HEK293T (cell line): ENCODE measurements around the gene SMNDC1.
"Not testable (repeated sequence)": the region's sequence is repeated elsewhere in the genome, so short reads cannot be mapped to it uniquely, and the experiment has no call there.

ENCODE experiments used
- CTCF ChIA-PET: fragments of 350-600 bp; formaldehyde crosslinking; extraction: SDS; loops from one replicate; lab custom pipeline; 2021; ENCODE audit warnings: antibody characterized with exemption, inconsistent platforms; lab: Yijun Ruan, JAX
- POLR2A ChIA-PET: fragments of 350-600 bp; formaldehyde crosslinking; extraction: SDS; loops from one replicate; lab custom pipeline; 2020; ENCODE audit warnings: antibody characterized with exemption, inconsistent platforms; lab: Yijun Ruan, JAX
- DNase-seq: peaks from one replicate; pipeline ENCODE4 v3.0.0; 2012; ENCODE audit warnings: mixed read lengths; ENCODE audit errors: extremely low spot score
- ARNT ChIP-seq: fragments of 450-650 bp; IDR thresholded peaks from 2 replicates; pipeline ENCODE4 v1.6.1; 2017; ENCODE audit warnings: mild to moderate bottlenecking
- BHLHE40 ChIP-seq: fragments of 450-650 bp; IDR thresholded peaks from 2 replicates; pipeline ENCODE4 v1.6.1; 2016; ENCODE audit warnings: mild to moderate bottlenecking, moderate library complexity, borderline replicate concordance
- CTBP1 ChIP-seq: fragments of 450-650 bp; IDR thresholded peaks from 2 replicates; pipeline ENCODE4 v1.6.1; 2016; ENCODE audit warnings: borderline replicate concordance
- ELF4 ChIP-seq: fragments of 450-650 bp; IDR thresholded peaks from 2 replicates; pipeline ENCODE4 v1.6.1; 2017; ENCODE audit warnings: antibody characterized with exemption
- FOXA1 ChIP-seq: fragments of 450-650 bp; IDR thresholded peaks from 2 replicates; pipeline ENCODE4 v1.6.1; 2016; ENCODE audit warnings: mild to moderate bottlenecking
- FOXK2 ChIP-seq: fragments of 450-650 bp; IDR thresholded peaks from 2 replicates; pipeline ENCODE4 v1.6.1; 2016; ENCODE audit warnings: mild to moderate bottlenecking
- FOXM1 ChIP-seq: fragments of 450-650 bp; IDR thresholded peaks from 2 replicates; pipeline ENCODE4 v1.6.1; 2017; ENCODE audit warnings: mild to moderate bottlenecking, borderline replicate concordance
- HDGF ChIP-seq: fragments of 450-650 bp; IDR thresholded peaks from 2 replicates; pipeline ENCODE4 v1.6.1; 2017; ENCODE audit warnings: antibody characterized with exemption, borderline replicate concordance
- L3MBTL2 ChIP-seq: fragments of 450-650 bp; conservative IDR thresholded peaks from 2 replicates; pipeline ENCODE4 v1.6.1; 2016; ENCODE audit warnings: mild to moderate bottlenecking
- LEF1 ChIP-seq: fragments of 450-650 bp; IDR thresholded peaks from 2 replicates; pipeline ENCODE4 v1.6.1; 2017; ENCODE audit warnings: mild to moderate bottlenecking, borderline replicate concordance
- NFRKB ChIP-seq: fragments of 450-650 bp; IDR thresholded peaks from 2 replicates; pipeline ENCODE4 v1.6.1; 2016; ENCODE audit warnings: mild to moderate bottlenecking, moderate library complexity
- SP1 ChIP-seq: fragments of 450-650 bp; IDR thresholded peaks from 2 replicates; pipeline ENCODE4 v1.6.1; 2017
- SUZ12 ChIP-seq: fragments of 450-650 bp; IDR thresholded peaks from 2 replicates; pipeline ENCODE4 v1.6.1; 2016; ENCODE audit warnings: mild to moderate bottlenecking
- TARDBP ChIP-seq: fragments of 450-650 bp; IDR thresholded peaks from 2 replicates; pipeline ENCODE4 v1.6.1; 2016
- ZNF384 ChIP-seq: fragments of 450-650 bp; IDR thresholded peaks from 2 replicates; pipeline ENCODE4 v1.6.1; 2016
- TF ChIP-seq, protein P1 (sequence below): fragments of 450-650 bp; IDR thresholded peaks from 2 replicates; pipeline ENCODE4 v1.6.1; 2016

SMNDC1 gene

DNA sequence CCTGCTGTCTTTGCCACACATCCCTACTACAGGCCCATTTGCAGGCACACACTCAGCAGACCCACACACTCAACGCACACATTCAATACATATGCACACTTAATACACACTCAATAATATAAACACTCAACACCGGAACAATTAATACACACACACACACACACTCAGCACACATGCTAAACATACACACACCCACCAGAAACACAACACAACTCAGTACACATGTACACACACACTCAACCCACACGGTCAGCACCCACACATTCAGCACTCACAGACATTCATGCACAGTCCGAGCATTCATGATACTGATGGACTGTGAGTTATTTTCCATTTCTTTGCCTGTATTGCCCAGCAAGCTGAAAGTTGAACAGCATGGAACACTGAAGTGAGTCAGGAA lies 35.4 kb upstream of the SMNDC1 start:
- no peak for DNase-seq
- CTCF ChIA-PET, result no interaction called here
- POLR2A ChIA-PET, result no interaction called here
- TF ChIP-seq FOXA1 (no peak), BHLHE40 (no peak), LEF1 (no peak)

DNA sequence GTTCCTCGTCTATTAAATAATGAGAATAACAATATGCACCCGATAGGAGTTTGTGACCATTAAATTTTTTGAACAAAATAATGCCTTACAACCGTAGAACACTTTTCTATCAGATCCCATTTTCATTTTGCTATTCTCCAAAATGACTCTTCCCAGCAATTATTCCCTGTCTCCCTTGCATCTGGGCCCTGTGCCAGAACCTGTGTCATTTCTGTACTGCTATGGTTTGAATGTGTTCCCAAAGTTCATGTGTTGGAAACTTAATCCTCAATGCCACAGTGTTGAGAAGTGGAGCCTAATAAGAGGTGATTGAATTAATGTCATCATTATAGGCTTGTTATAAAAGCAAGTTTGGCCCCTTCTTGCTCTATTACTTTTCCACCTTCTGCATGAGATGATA lies 33.2 kb upstream of the SMNDC1 start:
- POLR2A ChIA-PET, result no interaction called here
- CTCF ChIA-PET, result interaction anchor here (1.3 kb wide), 1 partner anchor 16 kb away, joined by 5 read pairs; no protein-coding TSS in a partner anchor
- no peak for DNase-seq
- TF ChIP-seq ZNF384 (no peak), FOXK2 (no peak), HDGF (no peak), BHLHE40 (no peak), SP1 (no peak), L3MBTL2 (no peak), FOXA1 (no peak), ELF4 (no peak), FOXM1 (no peak), CTBP1 (no peak)
- TF ChIP-seq, protein P1, sequence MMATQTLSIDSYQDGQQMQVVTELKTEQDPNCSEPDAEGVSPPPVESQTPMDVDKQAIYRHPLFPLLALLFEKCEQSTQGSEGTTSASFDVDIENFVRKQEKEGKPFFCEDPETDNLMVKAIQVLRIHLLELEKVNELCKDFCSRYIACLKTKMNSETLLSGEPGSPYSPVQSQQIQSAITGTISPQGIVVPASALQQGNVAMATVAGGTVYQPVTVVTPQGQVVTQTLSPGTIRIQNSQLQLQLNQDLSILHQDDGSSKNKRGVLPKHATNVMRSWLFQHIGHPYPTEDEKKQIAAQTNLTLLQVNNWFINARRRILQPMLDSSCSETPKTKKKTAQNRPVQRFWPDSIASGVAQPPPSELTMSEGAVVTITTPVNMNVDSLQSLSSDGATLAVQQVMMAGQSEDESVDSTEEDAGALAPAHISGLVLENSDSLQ, result no peak

DNA sequence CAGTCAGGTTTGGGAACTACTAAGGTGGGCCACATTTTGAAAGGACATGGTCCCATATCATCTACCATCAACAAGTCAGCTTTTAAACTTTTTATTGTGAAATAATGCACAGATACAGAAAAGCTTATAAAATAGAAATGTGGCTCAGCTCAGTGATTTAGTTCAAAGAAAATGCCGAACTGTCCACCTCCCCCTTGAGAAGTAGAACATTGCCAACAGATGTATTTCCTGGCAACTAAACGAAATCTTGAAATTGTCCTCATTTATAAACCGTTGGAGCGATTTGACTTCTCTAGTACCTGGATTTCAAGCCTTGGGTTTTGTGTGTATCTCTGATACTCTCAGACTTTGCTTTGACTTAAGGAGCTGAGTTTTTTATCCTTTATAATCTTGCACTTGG lies 32.7 kb upstream of the SMNDC1 start:
- no peak for DNase-seq
- CTCF ChIA-PET, result interaction anchor here (0.6 to 1.3 kb wide), 2 partner anchors 17 to 209 kb away, joined by 5 to 7 read pairs; no protein-coding TSS in a partner anchor
- TF ChIP-seq FOXM1 (no peak), HDGF (no peak)
- TF ChIP-seq, protein P1, result no peak
- POLR2A ChIA-PET, result no interaction called here

DNA sequence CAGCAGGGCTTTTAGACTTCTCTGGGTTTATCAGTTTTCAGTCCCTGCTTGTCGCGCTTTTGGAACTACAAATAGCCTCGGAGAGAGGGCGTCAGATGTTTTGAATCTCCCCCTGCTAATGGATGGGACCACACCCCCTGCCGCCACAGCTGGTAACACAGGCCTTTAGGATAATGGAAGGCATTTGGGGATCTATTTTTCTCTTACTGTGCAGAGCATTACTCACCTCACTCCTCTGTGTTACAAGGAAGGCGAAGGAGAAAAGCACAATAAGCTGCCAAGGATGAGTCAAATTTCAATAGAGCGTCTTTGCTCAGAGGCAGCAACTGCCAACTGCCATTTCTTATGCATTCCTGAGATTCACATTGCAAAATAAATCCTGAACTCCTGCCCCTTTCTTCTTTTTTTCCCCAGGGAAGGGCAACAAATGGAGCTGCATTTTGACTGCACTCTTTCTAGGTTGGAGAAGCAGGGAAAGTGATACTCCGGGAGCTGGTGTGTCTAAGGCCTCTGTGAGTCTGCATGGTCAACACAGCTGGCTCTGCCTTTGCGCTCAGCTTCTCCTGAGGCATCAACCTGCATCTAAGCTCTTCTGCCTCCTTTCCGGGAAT lies 31.5 kb upstream of the SMNDC1 start:
- POLR2A ChIA-PET, result interaction anchor here (0.7 kb wide), 1 partner anchor 9 kb away, joined by 3 read pairs; no protein-coding TSS in a partner anchor
- TF ChIP-seq SP1, result no peak
- no peak for TF ChIP-seq FOXK2
- no peak for TF ChIP-seq ARNT
- TF ChIP-seq TARDBP, result no peak
- no peak for TF ChIP-seq FOXA1
- TF ChIP-seq NFRKB, result no peak
- no peak for TF ChIP-seq L3MBTL2
- TF ChIP-seq SUZ12, result no peak
- no peak for DNase-seq
- CTCF ChIA-PET, result interaction anchor here (0.6 kb wide), 1 partner anchor 211 kb away, joined by 4 read pairs; no protein-coding TSS in a partner anchor

DNA sequence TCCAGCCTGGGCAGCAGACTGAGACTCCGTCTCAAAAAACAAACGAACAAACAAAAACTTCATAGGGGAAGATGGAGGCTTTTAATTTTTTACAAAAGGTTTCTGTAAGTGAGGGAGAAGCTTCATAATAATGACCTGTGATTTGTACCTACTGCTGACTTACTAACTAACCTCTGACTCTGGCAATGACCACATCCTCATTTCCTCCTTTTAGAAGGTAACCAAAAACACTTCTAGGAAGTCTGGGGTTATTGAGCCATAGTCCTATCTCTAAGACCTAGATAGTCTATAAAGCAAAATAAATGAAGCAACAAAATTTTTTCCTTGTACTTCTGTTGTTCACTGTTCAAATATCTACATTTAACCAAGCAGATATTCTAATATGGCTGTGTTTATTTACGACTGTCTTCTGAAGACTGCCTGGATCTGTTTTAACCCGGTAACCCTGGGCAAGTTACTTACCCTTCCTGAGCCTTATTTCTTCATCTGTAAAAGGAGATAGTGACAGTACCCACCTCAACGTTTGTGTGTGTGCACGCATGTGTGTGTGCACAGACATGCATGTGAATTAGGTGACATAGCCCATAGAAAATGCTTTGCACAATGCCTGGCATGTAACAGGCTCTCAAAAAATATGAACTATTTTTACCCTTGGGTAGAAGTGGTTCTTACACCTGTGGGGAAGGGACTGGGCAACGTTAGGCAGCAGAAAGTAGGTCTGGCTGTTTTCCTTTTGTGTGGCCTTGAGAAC lies 30.8 kb upstream of the SMNDC1 start:
- no peak for DNase-seq
- TF ChIP-seq FOXK2 (no peak), ELF4 (no peak), BHLHE40 (no peak), FOXA1 (no peak), TARDBP (no peak), SP1 (no peak), L3MBTL2 (no peak), ARNT (no peak), CTBP1 (no peak), HDGF (no peak)
- TF ChIP-seq, protein P1, result no peak
- ChIA-PET CTCF (interaction anchor here (0.5 to 0.9 kb wide), 3 partner anchors 18 to 28 kb away, joined by 3 to 9 read pairs (median 6); no protein-coding TSS in a partner anchor), POLR2A (no interaction called here)

DNA sequence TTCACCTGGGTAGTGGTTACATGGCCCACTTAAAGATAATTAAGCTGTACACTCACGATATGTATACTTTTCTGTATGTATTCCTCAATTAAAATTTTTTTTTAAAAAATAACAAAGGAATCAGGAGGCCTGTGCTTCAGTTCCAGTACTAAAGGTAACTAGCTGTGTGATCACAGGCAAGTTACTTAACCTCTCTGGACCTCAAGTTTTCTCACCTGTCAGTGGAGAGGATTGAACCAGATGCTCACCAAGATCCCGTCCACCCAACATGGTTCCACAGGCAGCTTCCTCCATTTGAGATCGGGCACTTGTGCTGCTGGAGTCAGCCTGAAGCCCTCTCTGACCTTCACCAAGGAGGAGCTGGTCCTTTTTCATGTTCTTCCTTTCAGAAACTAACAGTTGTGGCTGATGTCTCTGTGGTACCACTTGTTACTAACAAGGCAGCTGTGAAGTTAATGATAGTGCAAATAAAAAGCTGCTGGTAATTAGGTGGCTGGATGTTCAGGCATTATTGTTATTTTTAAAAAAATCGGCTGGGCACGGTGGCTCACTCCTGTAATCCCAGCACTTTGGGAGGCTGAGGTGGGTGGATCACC lies 29.4 kb upstream of the SMNDC1 start:
- CTCF ChIA-PET, result interaction anchor here (0.7 to 1.2 kb wide), 4 partner anchors 11 to 279 kb away, joined by 3 to 9 read pairs (median 6); no protein-coding TSS in a partner anchor

DNA sequence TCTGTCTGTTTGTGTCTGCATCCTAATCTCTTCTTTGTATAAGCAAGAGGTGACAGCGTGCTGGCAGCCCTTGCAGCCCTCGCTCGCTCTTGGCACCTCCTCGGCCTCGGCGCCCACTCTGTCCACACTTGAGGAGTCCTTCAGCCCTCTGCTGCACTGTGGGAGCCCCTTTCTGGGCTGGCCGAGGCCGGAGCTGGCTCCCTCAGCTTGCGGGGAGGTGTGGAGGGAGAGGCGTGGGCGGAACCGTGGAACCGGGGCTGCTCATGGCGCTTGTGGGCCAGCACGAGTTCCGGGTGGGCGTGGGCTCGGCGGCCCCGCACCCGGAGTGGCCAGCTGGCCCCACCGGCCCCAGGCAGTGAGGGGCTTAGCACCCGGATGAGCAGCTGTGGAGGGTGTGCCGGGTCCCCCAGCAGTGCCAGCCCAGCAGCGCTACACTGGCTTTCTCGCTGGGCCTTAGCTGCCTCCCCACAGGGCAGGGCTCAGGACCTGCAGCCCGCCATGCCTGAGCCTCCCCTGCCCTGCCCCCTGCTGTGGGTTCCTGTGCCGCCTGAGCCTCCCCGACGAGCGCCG lies 26.6 kb upstream of the SMNDC1 start:
- POLR2A ChIA-PET, DNase-seq: not testable (repeated sequence)
- CTCF ChIA-PET, result interaction anchor here (2.2 kb wide), 1 partner anchor 23 kb away, joined by 4 read pairs; no protein-coding TSS in a partner anchor

More for the DNA sequence above, 29.4 kb upstream of the SMNDC1 start:
- TF ChIP-seq ARNT (no peak), BHLHE40 (no peak), FOXA1 (no peak), TARDBP (no peak), L3MBTL2 (no peak), NFRKB (no peak), SUZ12 (no peak), LEF1 (no peak), FOXK2 (no peak), SP1 (no peak), ELF4 (no peak), HDGF (no peak), CTBP1 (no peak)
- DNase-seq, result no peak
- POLR2A ChIA-PET, result no interaction called here
